A549 (cell line): ENCODE measurements around the gene NR4A1.
"Not testable (repeated sequence)": the region's sequence is repeated elsewhere in the genome, so short reads cannot be mapped to it uniquely, and the experiment has no call there.

Source experiments
- CBX8 ChIP-seq: fragments of 200-600 bp; sonication (generic); IDR thresholded peaks from 2 replicates; pipeline ENCODE4 v1.6.1; 2016
- CTCF ChIP-seq: fragments of >200 bp; sonication (Bioruptor Twin); formaldehyde crosslinking; IDR thresholded peaks from 3 replicates; pipeline ENCODE4 v1.5.1; 2016
- FOSB ChIP-seq: fragments of 250-450 bp; sonication (Bioruptor Pico); IDR thresholded peaks from 2 replicates; pipeline ENCODE4 v1.5.0; 2020; ENCODE audit warnings: mild to moderate bottlenecking, moderate library complexity
- HMGXB4 ChIP-seq: fragments of 250-450 bp; sonication (Bioruptor Pico); IDR thresholded peaks from 2 replicates; pipeline ENCODE4 v1.5.0; 2021; ENCODE audit warnings: mild to moderate bottlenecking, moderate library complexity, borderline replicate concordance
- KDM1A ChIP-seq: fragments of 200-600 bp; sonication (generic); IDR thresholded peaks from 2 replicates; pipeline ENCODE4 v1.6.1; 2016; ENCODE audit warnings: low read depth, mild to moderate bottlenecking
- MAX ChIP-seq: IDR thresholded peaks from 2 replicates; pipeline ENCODE4 v1.6.1; 2012
- NPAS2 ChIP-seq: fragments of 250-450 bp; sonication (Bioruptor Pico); IDR thresholded peaks from 2 replicates; pipeline ENCODE4 v1.8.0; 2022; ENCODE audit warnings: mild to moderate bottlenecking, moderate library complexity, borderline replicate concordance
- PHF8 ChIP-seq: fragments of 200-600 bp; sonication (generic); IDR thresholded peaks from 2 replicates; pipeline ENCODE4 v1.6.1; 2016; ENCODE audit warnings: low read depth, mild to moderate bottlenecking, antibody characterized with exemption, moderate library complexity, borderline replicate concordance
- POLR2A ChIP-seq: IDR thresholded peaks from 2 replicates; pipeline ENCODE4 v1.6.1; 2012; ENCODE audit warnings: mild to moderate bottlenecking, low read length
- REST ChIP-seq: fragments of 200-600 bp; sonication (generic); IDR thresholded peaks from 2 replicates; pipeline ENCODE4 v1.6.1; 2016; ENCODE audit warnings: antibody characterized with exemption, mild to moderate bottlenecking, moderate library complexity
- RFX5 ChIP-seq: fragments of 450-650 bp; IDR thresholded peaks from 2 replicates; pipeline ENCODE4 v1.7.1; 2014; ENCODE audit warnings: antibody characterized with exemption, mild to moderate bottlenecking, moderate library complexity

DNA sequence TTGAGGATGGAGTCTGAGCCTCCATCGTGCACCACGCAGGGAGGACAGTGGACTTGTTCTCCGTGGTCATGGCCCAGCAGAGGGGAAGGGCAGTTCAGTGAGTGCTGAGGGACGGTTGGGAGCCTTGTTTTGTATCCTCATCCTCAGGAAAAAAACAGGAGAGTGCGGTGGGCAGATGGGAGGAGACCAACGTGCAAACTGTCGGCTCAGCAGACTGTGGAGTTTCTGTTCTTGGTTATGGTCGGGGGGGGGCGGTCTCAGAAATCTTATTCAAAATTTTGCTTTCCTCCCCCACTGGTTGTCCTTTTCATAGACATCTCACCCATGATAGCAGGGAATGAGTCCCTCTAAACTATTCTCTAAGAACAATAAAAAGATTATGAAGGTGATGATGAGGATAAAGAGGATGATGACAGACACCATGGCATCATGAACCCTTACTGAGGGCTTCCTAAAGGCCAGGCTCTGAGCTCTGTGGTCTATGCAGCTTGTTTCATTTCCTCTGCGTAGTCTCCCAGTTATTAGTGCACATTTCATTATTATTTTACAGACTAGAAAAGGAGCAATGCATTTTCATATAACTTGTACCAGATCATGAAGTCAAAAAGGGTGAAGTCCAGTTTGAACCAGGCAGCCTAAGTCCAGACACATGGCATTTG, 53.3 kb downstream of the NR4A1 start:
- not testable (repeated sequence) for TF ChIP-seq NPAS2 (CRISPR knock-in tag); CBX8; POLR2A; CTCF; REST; HMGXB4 (CRISPR knock-in tag); FOSB; RFX5; KDM1A; MAX; PHF8
